Smooth muscle cell (in vitro differentiated cells): ENCODE data around the gene RIPK4. TPM values are rescaled to one million over a fixed set of nuclear protein-coding genes. Genes with fewer than 3 reads are reported as not detected.

Experiments used
- DNase-seq: peaks from one replicate; lab custom pipeline; 2025; ENCODE audit not compliant: unreplicated experiment; lab: John Stamatoyannopoulos, UW
- H2AFZ ChIP-seq: fragments of 200-600 bp; sonication (generic); 2 replicates; pipeline ENCODE4 v1.6.0; 2016; ENCODE audit warnings: antibody characterized with exemption, low read depth, mild to moderate bottlenecking
- H3F3A ChIP-seq: fragments of 200-600 bp; sonication (generic); 2 replicates; pipeline ENCODE4 v1.6.0; 2017; ENCODE audit warnings: antibody characterized with exemption, low read depth
- H3K27ac ChIP-seq: fragments of 200-600 bp; sonication (generic); 2 replicates; pipeline ENCODE4 v1.5.1; 2016; ENCODE audit warnings: low read depth, mild to moderate bottlenecking
- H3K27me3 ChIP-seq: fragments of 200-600 bp; sonication (generic); 2 replicates; pipeline ENCODE4 v1.6.1; 2016; ENCODE audit warnings: low read depth, mild to moderate bottlenecking
- H3K36me3 ChIP-seq: fragments of 200-600 bp; sonication (generic); 2 replicates; pipeline ENCODE4 v1.5.1; 2016; ENCODE audit warnings: low read depth
- H3K4me1 ChIP-seq: fragments of 200-600 bp; sonication (generic); 2 replicates; pipeline ENCODE4 v1.5.1; 2016; ENCODE audit warnings: low read depth
- H3K4me2 ChIP-seq: fragments of 200-600 bp; sonication (generic); 2 replicates; pipeline ENCODE4 v1.6.0; 2016; ENCODE audit warnings: mild to moderate bottlenecking
- H3K4me3 ChIP-seq: fragments of 200-600 bp; sonication (generic); 2 replicates; pipeline ENCODE4 v1.5.1; 2016; ENCODE audit warnings: mild to moderate bottlenecking
- H3K79me2 ChIP-seq: fragments of 200-600 bp; sonication (generic); 2 replicates; pipeline ENCODE4 v1.6.0; 2016; ENCODE audit warnings: low read depth, mild to moderate bottlenecking
- H3K9ac ChIP-seq: fragments of 200-600 bp; sonication (generic); 2 replicates; pipeline ENCODE4 v1.6.0; 2016; ENCODE audit warnings: low read depth
- H3K9me3 ChIP-seq: fragments of 200-600 bp; sonication (generic); replicated peaks from 2 replicates; pipeline ENCODE4 v1.5.1; 2016; ENCODE audit warnings: low read depth
- H4K20me1 ChIP-seq: fragments of 200-600 bp; sonication (generic); 2 replicates; pipeline ENCODE4 v1.6.0; 2016; ENCODE audit warnings: low read depth
- WGBS: methylation state at CpG from one replicate; pipeline ENCODE4 v1.1.7; 2016; ENCODE audit warnings: low lambda C conversion rate; 5-methylcytosine and 5-hydroxymethylcytosine counted together
- polyA plus RNA-seq: library from polyadenylated mRNA; unstranded; fragments of >200 nt; fragmentation: Nextera tagmentation; extraction: Ambion mirVana; gene quantifications from 2 replicates; pipeline ENCODE4 v1.2.1, GENCODE V29; 2016
- total RNA-seq: library from RNA; depleted of rRNA; stranded (reverse); fragments of >200 nt; gene quantifications from 2 replicates; pipeline ENCODE4 v1.2.3, GENCODE V29; 2014
- TF ChIP-seq, protein P1 (sequence below): fragments of 200-600 bp; sonication (generic); IDR thresholded peaks from 2 replicates; pipeline ENCODE4 v1.5.1; 2017; ENCODE audit warnings: borderline replicate concordance, mild to moderate bottlenecking, antibody characterized with exemption; ENCODE audit not compliant: insufficient read depth, poor library complexity, severe bottlenecking

RIPK4 gene
- total and polyA plus RNA-seq, 2 experiments from 2014 or later: 1.1 to 3.7 TPM

DNA sequence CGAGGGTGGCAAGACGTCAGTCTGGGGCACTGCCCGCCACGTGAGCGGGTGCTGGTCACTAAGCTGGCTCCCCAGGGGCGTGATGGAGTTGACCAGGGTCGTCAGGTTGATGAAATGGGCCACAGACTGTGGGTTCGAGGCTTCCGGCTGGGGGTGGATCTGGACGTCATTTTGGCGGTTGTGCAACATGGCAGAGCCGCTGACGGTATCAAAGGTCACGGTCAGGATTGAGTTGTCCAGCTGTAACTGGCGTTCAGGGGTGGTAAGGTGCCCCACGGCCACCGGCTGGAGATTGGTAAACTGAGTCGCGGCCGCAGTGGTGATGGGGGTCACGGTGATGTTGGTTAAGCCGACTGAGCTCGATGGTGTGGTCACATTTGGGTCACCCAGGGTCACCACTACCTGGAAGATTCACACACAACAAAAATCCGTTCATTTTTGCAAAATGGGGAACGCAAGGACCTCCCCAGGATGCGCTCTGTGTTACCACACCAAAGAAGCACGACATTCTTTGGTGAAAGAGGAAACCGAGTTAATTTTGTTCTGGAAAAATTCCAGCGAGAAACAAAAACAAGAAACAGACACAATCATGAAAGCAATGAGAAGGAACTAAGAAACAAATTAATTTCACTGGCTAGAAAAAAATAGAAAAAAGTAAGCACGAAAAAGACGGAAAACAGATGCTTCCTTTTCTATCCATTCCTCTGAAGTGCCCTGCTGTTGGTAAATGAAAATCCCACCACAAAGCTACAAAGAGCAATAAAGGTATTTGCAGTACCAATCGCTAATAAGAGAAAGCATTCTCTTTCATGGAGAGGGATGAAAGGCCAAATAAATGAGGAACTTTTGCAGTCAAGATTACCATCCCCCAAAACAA, 34.7 kb upstream of the RIPK4 start:
- no peaks in the 10 kb centered on the region for H3K79me2 ChIP-seq
- no peak for DNase-seq
- no peaks in the 10 kb centered on the region for H3K36me3 ChIP-seq
- no peaks in the 10 kb centered on the region for H4K20me1 ChIP-seq
- 95% methylated on average over 32 of the region's 32 CpGs for WGBS
- H3K9ac ChIP-seq: no peak overlapping the region
- TF ChIP-seq, protein P1, sequence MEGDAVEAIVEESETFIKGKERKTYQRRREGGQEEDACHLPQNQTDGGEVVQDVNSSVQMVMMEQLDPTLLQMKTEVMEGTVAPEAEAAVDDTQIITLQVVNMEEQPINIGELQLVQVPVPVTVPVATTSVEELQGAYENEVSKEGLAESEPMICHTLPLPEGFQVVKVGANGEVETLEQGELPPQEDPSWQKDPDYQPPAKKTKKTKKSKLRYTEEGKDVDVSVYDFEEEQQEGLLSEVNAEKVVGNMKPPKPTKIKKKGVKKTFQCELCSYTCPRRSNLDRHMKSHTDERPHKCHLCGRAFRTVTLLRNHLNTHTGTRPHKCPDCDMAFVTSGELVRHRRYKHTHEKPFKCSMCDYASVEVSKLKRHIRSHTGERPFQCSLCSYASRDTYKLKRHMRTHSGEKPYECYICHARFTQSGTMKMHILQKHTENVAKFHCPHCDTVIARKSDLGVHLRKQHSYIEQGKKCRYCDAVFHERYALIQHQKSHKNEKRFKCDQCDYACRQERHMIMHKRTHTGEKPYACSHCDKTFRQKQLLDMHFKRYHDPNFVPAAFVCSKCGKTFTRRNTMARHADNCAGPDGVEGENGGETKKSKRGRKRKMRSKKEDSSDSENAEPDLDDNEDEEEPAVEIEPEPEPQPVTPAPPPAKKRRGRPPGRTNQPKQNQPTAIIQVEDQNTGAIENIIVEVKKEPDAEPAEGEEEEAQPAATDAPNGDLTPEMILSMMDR: no peak
- H3K4me1 ChIP-seq: no peaks in the 10 kb centered on the region
- no peak overlapping the region for H3K4me2 ChIP-seq
- no peaks in the 10 kb centered on the region for H3K9me3 ChIP-seq
- H3K27ac ChIP-seq: no peak overlapping the region
- no peak overlapping the region for H2AFZ ChIP-seq
- no peak overlapping the region for H3K4me3 ChIP-seq
- no peaks in the 10 kb centered on the region for H3K27me3 ChIP-seq
- H3F3A ChIP-seq: no peaks in the 10 kb centered on the region

DNA sequence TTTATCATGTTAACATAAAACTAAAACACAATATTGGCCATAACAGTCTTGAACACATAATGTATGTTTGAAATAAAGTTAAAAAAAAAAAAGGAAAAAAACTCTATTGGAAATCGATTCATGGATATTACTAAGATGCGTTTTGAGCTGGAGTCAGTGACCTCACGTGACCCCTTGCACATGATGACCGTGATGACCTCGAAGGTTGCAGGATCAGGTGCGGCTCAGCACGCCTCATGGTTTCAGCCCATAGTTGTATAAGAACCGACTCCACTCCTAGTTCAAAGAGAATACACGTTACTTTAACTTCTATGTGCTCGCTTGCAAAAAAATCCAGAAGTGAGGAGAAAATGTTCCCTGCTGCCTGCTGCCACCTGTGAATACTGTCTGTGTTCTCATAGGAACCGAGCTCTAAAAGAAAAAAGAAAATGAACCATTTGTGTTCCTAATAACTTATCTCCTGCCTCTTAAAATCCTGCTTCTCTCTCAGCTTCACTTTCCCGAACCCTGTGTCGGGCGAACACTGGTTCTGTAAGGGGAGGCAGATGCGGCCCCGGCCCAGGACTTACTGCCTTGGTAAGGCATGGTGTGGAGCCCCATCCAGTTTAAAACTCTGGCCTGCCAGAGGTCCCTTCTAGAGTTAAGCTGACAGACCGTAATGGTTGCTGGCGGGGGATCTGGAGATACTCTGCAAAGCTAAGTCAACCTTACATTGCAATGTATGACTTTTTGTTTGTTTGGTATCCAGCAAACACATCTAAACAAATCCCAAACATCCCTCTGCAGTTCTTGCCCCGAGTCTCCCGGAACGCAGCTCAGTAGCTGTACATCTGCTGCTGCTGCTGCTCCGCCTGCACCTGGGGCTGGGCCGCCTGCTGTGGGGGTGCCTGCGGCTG, 33.8 kb upstream of the RIPK4 start:
- TF ChIP-seq, protein P1: no peak
- Histone ChIP-seq H3K79me2 (no peaks in the 10 kb centered on the region), H3K4me2 (no peak overlapping the region), H3K27me3 (no peaks in the 10 kb centered on the region), H3K4me3 (no peak overlapping the region), H3K9me3 (no peaks in the 10 kb centered on the region), H3K27ac (no peak overlapping the region), H2AFZ (no peak overlapping the region), H4K20me1 (no peaks in the 10 kb centered on the region), H3F3A (no peaks in the 10 kb centered on the region), H3K9ac (no peak overlapping the region), H3K4me1 (no peaks in the 10 kb centered on the region), H3K36me3 (no peaks in the 10 kb centered on the region)
- 90% methylated on average over 24 of the region's 24 CpGs for WGBS
- no peak for DNase-seq

DNA sequence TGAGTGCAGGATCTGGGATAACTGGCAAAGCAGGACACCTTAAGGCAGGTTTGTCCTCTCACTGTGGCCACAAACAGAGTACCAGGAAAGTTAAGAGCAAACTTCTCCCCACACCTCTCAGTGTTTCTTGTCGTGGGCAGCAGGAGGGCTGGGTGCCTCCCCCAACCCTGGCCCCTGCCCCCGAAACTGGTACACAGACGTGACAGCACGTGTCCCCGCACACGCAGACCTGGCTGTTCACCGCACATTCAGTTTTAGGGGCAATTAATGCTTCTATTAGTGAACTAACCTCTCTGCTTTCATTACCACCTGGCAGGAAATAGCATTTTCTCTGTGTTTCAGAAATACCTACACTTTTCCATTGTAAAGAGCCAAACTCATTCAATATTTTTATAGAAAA, 32.9 kb upstream of the RIPK4 start:
- no peak overlapping the region for H3K27ac ChIP-seq
- WGBS: 94% methylated on average over 7 of the region's 7 CpGs
- H3K9me3 ChIP-seq: no peaks in the 10 kb centered on the region
- no peak overlapping the region for H2AFZ ChIP-seq
- DNase-seq: no peak
- no peaks in the 10 kb centered on the region for H3K36me3 ChIP-seq
- H3K9ac ChIP-seq: no peak overlapping the region
- H3K4me2 ChIP-seq: no peak overlapping the region
- H3K79me2 ChIP-seq: no peaks in the 10 kb centered on the region
- TF ChIP-seq, protein P1: no peak
- no peaks in the 10 kb centered on the region for H3K27me3 ChIP-seq
- H4K20me1 ChIP-seq: no peaks in the 10 kb centered on the region
- no peaks in the 10 kb centered on the region for H3K4me1 ChIP-seq
- no peak overlapping the region for H3K4me3 ChIP-seq
- H3F3A ChIP-seq: no peaks in the 10 kb centered on the region
